ENCODE results near the gene LMF2.
A peak's percentile ranks its signal among the peaks of the same experiment; 100 is the strongest.

The LMF2 gene

DNA sequence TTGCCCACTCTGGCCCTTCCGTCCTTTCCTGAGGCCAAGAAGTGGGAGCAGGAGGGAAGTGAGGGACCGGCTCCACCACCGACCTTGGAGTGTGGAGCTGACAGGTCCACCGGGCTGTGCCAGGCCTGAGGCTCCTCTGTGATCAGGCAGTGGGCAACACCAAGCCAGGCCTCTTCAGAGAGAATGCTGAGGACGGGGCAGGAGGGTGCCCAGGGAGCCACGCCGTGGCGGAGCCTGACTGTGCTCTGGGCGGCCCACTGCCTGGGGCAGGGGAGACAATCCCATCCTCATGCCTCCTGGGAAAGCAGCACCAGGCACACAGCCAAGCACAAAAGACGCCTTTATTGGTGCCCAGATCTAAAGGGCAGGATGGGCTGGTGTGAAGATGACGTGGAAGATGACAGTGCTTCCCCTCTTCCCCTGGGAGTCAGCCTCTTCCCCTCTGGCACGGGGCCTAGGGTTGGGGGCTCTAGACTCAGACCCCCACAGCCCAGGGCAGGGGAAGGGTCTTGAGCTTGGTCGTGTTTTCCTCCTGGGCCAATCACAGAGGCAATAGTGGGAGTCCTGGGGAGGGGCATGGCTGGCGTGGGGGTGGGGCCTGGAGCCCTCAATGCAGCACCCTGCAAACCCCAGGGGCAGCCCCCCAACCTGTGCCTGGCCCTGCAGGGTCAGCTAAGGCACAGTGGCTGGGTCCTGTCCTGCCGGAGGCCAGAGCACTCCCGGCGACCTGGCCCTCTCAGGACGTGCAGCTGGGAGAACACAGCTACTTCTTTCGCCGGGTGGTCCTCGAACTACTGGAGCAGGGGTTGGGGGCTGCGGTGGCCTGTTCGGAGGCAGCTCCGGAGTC is 4.7 kb downstream of the LMF2 start:
- DNase-seq = no peak

GRCh38 chr22:50502096-50502495 is 5.4 kb downstream of the LMF2 start:
- DNase-seq = no peak

- DNase-seq = no peak
Observed at GRCh38 chr22:50500452-50500851, 7.0 kb downstream of the LMF2 start.

DNA sequence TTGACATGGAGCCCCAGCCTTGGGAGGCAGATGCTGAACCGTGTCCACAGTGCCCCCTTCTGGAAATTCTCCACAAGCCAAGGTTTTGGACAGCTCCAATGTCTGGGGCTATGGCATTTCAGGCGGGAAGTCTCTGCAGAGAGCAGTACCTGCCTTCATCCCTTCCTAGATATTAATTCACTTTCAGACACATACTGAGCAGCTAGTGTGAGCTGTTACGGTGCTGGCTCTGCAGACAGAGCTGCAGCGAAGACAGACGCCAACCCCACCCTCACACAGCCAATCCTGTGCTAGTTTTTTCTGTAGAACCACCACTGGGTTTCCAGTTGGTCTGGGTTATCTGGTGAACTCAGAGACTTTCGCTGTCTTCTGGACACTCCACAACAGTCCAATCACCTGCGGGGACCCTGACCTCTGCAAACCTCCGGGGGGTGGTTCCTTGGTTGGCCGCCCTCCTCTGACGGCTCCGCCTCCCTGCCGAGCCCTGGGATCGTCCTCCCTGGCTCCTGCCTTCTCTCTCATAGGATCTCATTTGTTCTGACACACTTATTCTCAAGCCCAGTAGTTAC is 9.1 kb downstream of the LMF2 start:
- DNase-seq = peak; percentile 78

DNA sequence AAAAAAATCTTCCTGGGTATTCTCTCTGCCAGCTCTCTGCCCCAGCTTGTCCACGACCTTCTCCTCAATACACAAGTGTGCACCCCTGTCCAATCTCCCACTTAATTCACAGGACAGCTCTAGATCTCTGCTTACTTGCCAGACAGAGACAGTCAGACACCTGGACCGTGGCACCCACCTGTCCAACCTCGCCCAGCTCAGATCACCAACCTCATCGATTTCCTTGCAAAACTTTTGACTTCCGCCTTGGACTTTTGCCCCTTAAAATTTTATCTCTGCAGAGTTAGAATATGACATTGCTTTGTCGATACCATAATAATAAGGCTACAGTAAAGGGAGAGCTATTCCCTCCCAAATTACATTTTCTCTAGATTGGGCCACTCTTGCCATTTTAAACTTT is 10.4 kb downstream of the LMF2 start:
- DNase-seq = no peak

DNA sequence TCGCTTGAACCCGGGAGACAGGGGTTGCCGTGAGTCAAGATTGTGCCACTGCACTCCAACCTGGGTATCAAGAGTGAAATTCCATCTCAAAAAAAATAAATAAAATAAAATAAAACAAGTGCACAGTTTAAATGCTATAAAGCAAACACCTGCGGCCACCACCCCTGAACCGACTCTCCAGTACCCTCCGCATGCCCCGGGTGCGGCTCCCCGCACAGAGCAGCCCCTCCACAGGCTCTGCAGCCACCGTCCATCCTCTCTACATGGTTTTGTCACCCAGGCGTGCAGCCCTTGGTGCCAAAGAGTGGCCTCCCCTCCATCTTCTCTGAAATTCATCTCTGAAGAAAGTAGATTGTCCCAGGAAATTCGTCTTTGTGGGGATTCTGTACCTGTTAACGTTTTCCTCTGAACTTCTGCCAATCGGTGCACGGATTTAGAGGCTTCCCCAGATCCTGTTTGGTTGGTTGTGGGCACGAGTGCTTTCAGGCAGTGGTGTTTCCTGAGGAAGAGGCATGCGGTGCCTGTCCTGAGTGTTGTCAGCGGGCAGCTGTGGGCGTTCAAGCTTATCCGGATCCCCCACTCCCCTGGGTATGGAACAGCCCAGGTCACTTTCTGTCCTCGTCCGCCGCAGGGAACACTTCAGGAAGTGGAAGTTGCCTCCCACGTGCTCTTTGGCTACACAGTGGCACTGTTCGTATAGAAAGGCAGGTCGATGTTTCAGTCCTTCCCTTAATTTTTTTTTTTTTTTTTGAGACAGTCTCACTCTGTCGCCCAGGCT is 16.8 kb downstream of the LMF2 start:
- DNase-seq = no peak

DNA sequence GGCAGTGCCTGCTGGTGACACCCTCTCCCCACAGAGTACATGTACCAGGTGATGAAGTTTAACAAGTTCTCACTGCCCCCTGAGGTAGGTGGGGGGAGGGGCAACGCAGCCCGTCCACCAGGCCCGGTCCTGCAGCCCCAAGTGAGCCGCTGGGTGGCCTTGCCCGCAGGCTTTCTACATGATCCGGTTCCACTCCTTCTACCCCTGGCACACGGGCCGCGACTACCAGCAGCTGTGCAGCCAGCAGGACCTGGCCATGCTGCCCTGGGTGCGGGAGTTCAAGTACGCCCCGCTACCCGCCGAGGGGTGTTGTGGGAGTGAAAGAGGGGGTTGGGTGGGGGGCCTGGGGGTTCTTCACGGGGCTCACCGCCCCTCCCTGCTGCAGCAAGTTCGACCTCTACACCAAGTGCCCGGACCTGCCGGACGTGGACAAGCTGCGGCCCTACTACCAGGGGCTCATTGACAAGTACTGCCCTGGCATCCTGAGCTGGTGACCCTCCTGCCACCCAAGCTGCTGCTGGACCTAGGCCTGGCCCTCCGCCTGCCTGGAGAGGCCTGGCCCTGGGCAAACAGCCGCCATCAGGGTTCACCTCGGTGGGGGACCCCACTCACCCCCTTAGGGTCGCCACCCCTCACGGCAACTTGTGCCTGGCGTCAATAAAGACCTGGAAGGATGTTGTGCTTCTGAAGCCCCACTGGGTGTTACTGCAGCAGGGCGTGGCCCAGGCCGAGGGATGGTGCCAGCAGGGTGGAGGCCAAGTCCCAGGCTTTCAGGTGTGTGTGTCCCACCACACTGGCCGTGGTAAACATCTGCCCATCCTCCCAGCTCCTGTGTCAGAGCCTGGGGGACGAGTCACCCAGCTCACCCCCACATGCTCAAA is 17.9 kb downstream of the LMF2 start:
- no peak for DNase-seq

GRCh38 chr22:50488886-50489285 is 18.6 kb downstream of the LMF2 start:
- no peak for DNase-seq

DNA sequence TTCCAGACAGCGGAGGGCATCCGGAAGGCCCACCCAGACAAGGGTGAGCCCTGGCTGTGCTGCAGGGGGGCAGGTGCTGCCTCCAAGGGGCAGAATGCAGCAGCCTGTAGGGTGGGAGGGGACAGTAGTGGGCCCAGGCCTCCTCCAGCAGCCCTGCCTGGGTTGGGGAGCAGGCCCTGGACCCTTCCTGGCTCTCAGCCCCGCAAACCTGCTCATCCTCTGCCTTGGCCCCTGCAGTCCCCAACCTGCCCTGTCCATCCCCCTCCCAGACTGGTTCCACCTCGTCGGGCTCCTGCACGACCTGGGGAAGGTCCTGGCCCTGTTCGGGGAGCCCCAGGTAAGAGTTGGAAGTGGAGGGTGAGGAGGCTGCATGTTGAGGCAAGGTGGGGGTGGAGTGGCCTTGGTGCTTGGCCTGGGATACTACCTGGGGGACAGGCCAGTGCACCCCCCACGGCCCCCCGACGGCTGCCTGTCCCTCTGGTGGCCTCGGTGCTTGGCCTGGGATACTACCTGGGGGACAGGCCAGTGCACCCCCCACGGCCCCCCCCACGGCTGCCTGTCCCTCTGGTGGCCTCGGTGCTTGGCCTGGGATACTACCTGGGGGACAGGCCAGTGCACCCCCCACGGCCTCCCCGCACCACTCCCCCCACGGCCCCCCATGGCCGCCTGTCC is 19.4 kb downstream of the LMF2 start:
- no peak for DNase-seq

DNA sequence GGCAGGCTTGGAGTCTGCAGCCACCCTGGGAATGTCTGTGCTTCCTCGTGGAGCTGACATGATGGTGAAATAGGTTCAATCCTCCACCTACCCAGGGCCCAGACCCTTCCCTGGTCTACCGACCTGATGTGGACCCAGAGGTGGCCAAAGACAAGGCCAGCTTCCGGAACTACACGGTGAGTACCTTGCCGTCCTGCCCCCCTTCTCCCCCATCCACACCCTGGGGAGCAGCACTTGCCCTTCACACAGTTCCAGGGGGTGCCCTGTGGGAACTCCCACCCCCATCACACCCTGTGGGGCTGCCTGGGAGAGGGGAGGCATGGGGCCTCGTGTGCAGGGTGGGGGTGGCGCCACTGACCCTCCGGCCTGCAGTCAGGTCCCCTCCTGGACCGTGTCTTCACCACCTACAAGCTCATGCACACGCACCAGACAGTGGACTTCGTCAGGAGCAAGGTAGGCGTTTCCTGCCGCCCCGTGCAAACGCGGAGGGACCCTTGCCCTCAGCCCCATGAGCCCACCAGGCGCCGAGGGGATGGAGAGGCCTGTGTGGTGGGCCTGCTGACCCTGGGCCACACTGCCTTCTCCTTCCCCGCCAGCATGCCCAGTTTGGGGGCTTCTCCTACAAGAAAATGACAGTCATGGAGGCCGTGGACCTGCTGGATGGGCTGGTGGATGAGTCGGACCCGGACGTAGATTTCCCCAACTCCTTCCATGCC is 20.1 kb downstream of the LMF2 start:
- DNase-seq = no peak

- no peak for DNase-seq
Observed at GRCh38 chr22:50486561-50487289, 20.8 kb downstream of the LMF2 start, which contains the start of gene MIOX. Gene MIOX (plus strand): TSS chr22:50486859. CDS start chr22:50486898, 39 bp downstream.

GRCh38 chr22:50485221-50486131 is 22.0 kb downstream of the LMF2 start:
- DNase-seq = no peak

DNA sequence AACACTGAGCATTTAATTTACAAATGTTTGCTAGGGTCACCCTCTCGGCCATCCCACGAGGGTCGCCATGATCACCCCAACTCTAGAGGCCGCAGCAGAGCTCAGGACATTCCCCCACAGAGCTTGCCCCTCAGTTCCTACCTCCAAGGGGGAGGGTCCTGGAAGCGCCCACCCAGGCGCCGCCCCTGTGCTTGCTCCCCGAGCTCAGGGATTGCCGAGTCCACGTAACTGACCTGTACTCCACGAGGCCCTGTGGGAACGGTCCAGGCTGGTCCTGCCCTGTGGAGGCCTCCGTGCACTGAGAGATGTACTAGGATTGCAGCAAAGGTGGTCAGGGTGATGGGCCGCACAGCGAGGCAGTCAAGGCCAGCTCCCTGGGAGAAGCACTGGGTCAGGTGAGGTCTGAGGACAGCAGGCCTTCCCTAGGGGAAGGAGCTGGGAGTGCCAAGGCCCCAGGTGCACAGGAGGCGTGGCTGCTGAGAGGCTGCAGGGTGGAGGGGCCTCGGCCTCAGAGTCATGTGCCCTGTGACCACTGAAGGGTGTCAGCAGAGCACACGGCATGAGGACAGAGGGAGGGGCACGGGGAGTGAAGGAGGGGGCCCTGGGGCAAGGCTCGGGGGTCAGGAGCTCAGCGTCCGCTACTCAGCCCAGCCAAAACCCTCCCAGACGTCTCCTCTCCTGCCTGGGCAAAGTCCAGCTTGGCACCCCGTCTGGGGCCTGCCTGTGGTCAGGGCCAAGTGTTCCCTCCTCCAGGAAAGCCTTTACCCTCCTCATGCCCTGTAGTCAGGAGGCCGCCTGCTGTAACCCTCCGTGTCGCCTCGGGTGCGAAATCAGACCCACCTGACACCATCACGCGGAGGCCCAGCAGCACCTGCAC is 23.3 kb downstream of the LMF2 start:
- DNase-seq = no peak

- DNase-seq = no peak
Observed at GRCh38 chr22:50483556-50483955, 23.9 kb downstream of the LMF2 start.

DNA sequence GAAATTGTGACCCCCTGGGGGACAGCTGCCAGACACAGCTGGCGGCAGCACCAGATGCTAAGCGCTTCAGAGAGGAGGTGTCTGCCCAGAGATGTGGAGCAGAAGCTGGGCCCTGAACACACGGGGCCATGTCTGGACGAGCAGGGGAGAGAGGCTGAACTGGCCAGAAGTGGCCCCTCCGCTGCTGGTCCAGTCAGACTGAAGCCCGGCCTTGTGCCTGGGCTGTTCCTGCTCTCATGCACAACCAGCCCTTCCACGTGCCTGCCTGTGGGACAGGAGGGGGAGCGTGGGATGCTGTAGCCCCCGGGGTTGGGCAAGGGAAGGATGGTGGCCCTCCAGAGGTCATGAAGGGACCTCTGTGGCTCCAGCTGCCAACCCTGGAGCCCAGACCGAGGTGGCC is 24.4 kb downstream of the LMF2 start:
- DNase-seq = no peak

- no peak for DNase-seq
Observed at GRCh38 chr22:50482107-50483074, 25.1 kb downstream of the LMF2 start.

DNA sequence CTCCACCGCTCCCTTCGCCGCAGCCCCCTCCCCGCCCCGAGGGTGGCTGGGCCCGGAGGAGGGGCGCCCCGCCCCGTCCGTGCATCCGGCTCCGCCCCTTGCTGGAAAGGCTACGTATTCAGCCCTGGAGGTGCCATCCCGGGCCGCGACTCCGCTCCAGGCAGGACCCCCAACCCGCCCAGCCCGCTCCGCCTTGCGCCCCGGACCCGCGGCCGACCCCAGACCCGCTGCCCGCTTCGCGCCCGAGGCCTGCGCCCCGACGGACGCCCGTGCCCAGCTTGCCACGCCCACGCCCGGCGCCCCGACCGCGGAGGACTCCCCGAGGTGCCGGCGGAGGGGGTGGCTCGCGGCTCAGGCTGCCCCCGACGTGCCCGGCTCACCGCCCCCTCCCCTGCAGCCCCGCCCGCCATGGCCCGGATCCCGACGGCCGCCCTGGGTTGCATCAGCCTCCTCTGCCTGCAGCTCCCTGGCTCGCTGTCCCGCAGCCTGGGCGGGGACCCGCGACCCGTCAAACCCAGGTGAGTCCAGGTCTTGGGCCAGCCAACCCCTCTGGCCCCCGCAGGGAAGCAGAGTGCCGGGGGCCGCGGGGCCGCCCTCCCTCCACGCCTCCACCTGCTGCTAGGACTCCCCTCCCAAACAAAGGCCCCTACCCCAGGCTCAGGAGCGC is 25.9 kb downstream of the LMF2 start, which contains the start of gene ADM2:
TSS of gene ADM2 (plus strand) at position 104 of the 667 bp plus-strand sequence. CDS start at position 409, 305 bp downstream.
- DNase-seq = no peak

All from NCI-H748 treated with DMSO at 0.1 percent for 48 hours (cell line).